ENCODE measurements around the gene SYNM.

Gene SYNM

DNA sequence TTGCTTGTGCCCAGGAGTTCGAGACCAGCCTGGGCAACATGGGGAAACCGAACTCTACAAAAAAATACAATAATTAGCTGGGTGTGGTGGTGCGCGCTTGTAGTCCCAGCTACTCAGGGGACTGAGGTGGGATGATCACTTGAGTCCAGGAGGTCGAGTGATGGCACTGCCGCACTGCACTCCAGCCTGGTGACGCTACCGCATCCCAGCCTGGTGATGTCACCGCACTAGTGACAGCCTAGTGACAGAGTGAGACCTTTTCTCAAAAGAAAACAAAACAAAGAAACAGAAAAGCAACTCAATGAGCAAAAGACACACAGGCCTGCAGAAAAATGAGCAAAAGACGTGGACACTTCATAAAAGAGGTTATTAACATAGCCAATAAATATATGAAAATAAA is 19.9 kb upstream of the SYNM start:
- DNase-seq (ENCODE audit: low spot score): no peak

GRCh38 chr15:99085413-99086326 is 19.2 kb upstream of the SYNM start:
- DNase-seq (ENCODE audit: low spot score): no peak

DNA sequence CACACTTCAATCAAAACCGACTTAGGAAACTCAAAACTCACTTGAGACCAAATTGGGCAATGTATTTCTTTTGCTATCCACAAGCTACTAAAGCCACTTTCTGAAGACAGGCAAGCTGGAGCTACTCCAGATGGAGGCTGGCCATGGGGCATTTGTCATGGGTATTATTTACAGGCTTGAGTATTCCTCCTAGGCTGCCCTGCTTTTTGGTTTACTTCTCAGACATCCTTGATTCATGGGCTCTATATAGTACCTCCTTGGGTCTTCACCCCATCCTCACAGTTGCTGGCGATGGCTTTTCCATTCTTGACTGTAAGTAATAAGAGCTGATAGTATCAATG is 18.6 kb upstream of the SYNM start:
- DNase-seq (ENCODE audit: low spot score): no peak

GRCh38 chr15:99087405-99087943 is 17.4 kb upstream of the SYNM start:
- DNase-seq (ENCODE audit: low spot score): no peak

GRCh38 chr15:99090011-99090699 is 14.7 kb upstream of the SYNM start:
- no peak for DNase-seq (ENCODE audit: low spot score)

DNA sequence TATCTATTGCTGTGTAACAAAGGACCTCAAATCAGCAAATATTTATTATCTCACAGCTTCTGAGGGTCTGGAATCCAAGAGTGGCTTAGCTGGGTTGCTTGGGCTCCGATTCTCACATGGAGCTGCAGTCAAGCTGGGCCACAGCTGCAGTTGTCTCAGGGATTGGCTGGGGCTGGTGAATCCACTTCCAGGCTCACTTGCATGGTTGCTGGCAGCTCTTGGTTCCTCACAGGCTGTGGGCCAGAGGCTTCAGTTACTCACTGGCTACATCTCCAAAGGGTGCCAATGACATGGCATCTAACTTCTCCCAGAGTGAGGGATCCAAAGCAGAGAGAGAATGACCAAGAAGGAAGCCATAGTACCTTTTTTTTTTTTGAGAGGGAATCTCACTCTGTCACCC is 13.9 kb upstream of the SYNM start:
- DNase-seq (ENCODE audit: low spot score): no peak

DNA sequence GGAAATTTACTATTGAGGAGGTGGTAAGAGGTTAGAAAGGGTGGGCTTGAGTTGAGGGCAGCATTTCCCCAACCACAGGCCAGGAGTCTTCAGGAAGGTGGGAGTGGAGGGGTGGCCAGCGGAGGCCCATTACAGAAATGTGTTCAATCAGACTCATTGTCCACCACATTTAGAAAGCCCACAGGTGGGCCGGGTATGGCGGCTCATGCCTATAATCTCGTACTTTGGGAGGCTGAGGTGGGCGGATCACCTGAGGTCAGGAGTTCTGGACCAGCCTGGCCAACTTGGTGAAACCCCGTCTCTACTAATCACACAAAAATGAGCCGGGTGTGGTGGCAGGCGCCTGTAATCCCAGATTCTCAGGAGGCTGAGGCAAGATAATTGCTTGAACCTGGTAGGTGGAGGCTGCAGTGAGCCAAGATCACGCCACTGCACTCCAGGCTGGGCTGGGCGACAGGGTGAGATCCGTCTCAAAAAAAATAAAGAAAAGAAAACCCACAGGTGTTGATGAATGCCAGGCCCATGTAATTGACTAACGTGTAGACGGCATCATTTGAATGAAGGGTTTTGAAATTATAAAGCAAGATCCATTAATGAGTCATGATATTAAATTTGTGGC is 12.2 kb upstream of the SYNM start:
- no peak for DNase-seq (ENCODE audit: low spot score)

GRCh38 chr15:99095626-99096025 is 9.3 kb upstream of the SYNM start:
- no peak for DNase-seq (ENCODE audit: low spot score)

DNA sequence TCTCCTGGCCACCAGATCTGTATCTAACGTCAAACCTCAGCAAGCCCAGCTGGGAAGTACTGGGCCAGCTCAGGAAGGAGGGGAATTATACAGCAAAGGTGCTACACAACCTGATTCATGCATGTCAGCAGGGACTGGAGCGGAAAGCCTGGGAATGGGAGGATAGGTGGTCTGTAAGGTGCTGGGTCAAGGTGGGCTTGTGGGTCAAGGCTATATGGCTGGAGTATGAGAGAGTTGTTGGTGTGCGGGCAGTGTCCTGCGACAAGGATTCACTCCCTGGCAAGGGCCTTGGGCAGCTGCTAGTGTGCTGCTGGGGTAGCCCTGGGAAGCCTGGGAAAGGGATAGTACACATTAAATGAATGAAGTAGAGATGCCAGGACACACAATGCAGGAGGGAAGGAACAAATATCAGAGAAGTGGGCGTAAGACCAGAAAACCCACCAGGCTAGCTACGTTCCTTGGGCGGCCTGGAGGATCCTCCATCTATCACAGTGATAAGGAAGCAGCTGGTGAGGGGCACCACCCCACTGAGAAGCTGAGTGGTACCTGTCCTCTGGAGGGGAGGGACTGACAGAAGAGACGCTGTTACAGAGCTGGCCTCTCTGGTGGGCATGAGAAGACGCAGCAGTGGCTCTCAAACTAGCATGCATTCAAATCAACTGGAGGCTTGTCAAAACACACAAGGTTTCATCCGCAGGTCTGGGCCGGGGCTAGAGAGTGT is 8.5 kb upstream of the SYNM start:
- no peak for DNase-seq (ENCODE audit: low spot score)

DNA sequence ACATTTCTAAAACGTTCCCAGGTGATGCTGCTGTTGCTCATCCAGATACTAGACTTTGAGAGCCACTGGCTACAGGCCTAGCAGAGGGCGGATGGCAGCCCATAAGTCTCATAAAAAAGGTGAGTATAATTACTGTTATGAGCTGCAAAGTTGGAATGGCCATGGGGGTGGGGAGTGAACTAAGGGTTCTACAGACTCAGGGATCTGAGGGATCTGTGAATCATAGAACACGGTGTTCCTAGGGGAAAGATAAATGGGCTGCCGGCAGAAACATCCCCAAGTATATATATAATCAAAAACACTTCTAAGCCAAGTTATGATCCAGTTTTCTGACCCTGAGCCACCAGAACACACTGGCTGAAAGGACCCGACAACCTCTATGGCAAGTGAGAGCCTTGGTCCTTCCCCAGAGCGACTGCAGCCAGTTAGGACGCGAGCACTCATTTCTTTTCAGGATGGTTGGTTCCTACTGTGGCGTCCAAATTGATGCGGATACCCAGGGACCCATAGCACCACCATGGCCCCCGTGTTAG is 7.9 kb upstream of the SYNM start:
- DNase-seq (ENCODE audit: low spot score): no peak

GRCh38 chr15:99097441-99098410 is 7.2 kb upstream of the SYNM start:
- DNase-seq (ENCODE audit: low spot score): no peak

- DNase-seq (ENCODE audit: low spot score): no peak
Observed at GRCh38 chr15:99098426-99098825, 6.5 kb upstream of the SYNM start.

DNA sequence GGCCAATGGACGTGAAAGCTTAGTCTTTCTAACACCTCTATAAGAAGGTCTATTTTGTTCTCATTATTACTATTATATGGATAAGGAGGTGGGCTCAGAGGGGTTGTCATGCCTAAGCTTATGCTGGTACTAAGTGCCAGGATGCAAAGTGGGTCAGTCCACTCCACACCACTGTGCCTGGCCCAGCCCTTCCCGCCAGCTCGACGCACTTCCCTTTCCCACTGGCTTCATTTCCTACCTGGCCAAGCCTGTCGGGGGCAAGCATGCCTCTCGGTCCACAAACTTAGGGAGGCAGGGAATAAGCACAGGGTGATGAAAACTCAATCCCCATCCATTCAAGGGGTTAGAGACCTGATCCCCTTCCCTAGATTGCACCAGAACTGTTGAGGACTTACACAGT is 5.9 kb upstream of the SYNM start:
- DNase-seq (ENCODE audit: low spot score): no peak

DNA sequence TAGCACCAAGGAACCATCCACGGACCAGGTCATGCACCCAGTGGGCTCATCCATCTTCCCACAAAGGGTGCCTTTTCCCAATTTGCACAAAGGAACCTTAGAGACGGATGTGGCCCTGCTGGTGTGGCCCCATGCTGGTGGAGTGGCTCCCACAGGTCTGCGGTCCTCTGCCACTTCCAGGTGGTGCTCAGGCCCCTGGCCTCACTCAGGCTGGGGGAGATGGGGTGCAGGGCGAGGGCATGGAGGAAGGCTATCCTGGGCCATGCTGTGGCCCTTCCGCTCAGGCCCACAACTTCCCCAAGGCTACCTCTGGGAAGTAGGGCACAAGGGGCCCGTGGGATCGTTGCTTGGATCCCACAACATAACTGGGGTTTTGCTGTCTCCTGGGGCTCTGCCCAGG is 5.2 kb upstream of the SYNM start:
- no peak for DNase-seq (ENCODE audit: low spot score)

GRCh38 chr15:99100245-99101173 is 4.4 kb upstream of the SYNM start:
- DNase-seq (ENCODE audit: low spot score): peak; percentile 72

- DNase-seq (ENCODE audit: low spot score): no peak
Observed at GRCh38 chr15:99101501-99101900, 3.4 kb upstream of the SYNM start.

- no peak for DNase-seq (ENCODE audit: low spot score)
Observed at GRCh38 chr15:99102332-99103235, 2.3 kb upstream of the SYNM start.

DNA sequence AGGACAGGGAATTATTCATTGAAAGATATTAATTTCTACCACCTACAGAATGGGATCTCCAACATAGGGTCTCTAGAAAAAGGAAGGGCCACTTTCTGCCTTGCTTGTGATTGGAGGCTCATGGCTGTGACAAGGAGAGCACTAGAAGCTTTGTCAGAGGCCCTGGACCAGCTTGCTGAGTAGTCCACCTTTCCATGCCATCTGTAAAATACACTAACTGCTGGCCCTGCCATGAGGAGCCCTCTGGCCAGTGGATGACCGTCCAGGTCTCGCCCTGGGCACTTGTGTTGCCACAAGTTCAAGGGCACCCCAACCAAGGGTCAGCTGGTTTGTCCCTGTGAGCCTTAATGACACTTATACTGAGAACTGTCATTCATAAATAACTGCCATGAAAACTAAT is 1.6 kb upstream of the SYNM start:
- no peak for DNase-seq (ENCODE audit: low spot score)

Measured in COLO829 (cell line).